GM19455 (cell line): Measurements from ENCODE around the gene IGLON5.

Source experiments
- ATAC-seq: cut with Tn5 transposase; IDR thresholded peaks from one replicate; pipeline ENCODE4 v1.9.1; 2021; ENCODE audit not compliant: unreplicated experiment

IGLON5 gene

GRCh38 chr19:51311351-51312257 is at the start of gene IGLON5:
IGLON5 (plus strand) TSS chr19:51311644; CDS start chr19:51311848, 204 bp downstream.
- no peak for ATAC-seq

GRCh38 chr19:51263808-51264207 is 47.6 kb upstream of the IGLON5 start:
- no peak for ATAC-seq

- no peak for ATAC-seq
Observed at GRCh38 chr19:51271067-51271466, 40.4 kb upstream of the IGLON5 start.

- no peak for ATAC-seq
Observed at GRCh38 chr19:51272183-51272810, 39.1 kb upstream of the IGLON5 start.

GRCh38 chr19:51274049-51274770 is 37.2 kb upstream of the IGLON5 start:
- no peak for ATAC-seq

GRCh38 chr19:51277112-51277511 is 34.3 kb upstream of the IGLON5 start:
- ATAC-seq, result no peak

- no peak for ATAC-seq
Observed at GRCh38 chr19:51282335-51282734, 29.1 kb upstream of the IGLON5 start.

- no peak for ATAC-seq
Observed at GRCh38 chr19:51285682-51286081, 25.8 kb upstream of the IGLON5 start.

GRCh38 chr19:51289635-51290034 is 21.8 kb upstream of the IGLON5 start:
- ATAC-seq, result no peak

GRCh38 chr19:51292971-51293370 is 18.5 kb upstream of the IGLON5 start:
- ATAC-seq, result no peak

- no peak for ATAC-seq
Observed at GRCh38 chr19:51293571-51294210, 17.8 kb upstream of the IGLON5 start.

- no peak for ATAC-seq
Observed at GRCh38 chr19:51294211-51294976, 17.1 kb upstream of the IGLON5 start.

GRCh38 chr19:51294977-51295375 is 16.5 kb upstream of the IGLON5 start:
- ATAC-seq, result no peak

- ATAC-seq, result no peak
Observed at GRCh38 chr19:51295382-51296126, 15.9 kb upstream of the IGLON5 start.

GRCh38 chr19:51296336-51297093 is 14.9 kb upstream of the IGLON5 start:
- no peak for ATAC-seq

- ATAC-seq, result no peak
Observed at GRCh38 chr19:51297406-51297805, 14.0 kb upstream of the IGLON5 start.

GRCh38 chr19:51301266-51301665 is 10.2 kb upstream of the IGLON5 start:
- ATAC-seq, result no peak

GRCh38 chr19:51305479-51305878 is 6.0 kb upstream of the IGLON5 start:
- ATAC-seq, result no peak

- ATAC-seq, result no peak
Observed at GRCh38 chr19:51316688-51317087, 5.2 kb downstream of the IGLON5 start.
